GM12892 (cell line): ENCODE results near the gene SHLD1.
A peak's percentile ranks its signal among the peaks of the same experiment; 100 is the strongest.
"Not testable (repeated sequence)": the region's sequence is repeated elsewhere in the genome, so short reads cannot be mapped to it uniquely, and the experiment has no call there.

ENCODE experiments used
- DNase-seq: peaks from one replicate; pipeline ENCODE4 v3.0.0; 2011; ENCODE audit not compliant: insufficient read length
- FAIRE-seq: peaks from 2 replicates; lab custom pipeline; 2011; peaks lifted over from hg19 to GRCh38; lab: Jason Lieb, UNC
- POLR2A ChIP-seq: IDR thresholded peaks from 2 replicates; pipeline ENCODE4 v1.6.1; 2011; ENCODE audit warnings: low read depth, low read length, control low read depth
- POLR2AphosphoS5 ChIP-seq: IDR thresholded peaks from 2 replicates; pipeline ENCODE4 v1.6.1; 2011; ENCODE audit warnings: low read depth, low read length, control low read depth
- TAF1 ChIP-seq: IDR thresholded peaks from 2 replicates; pipeline ENCODE4 v1.6.1; 2011; ENCODE audit warnings: low read depth, mild to moderate bottlenecking, control low read depth, low read length, borderline replicate concordance

SHLD1 gene

GRCh38 chr20:5786930-5787795 lies 37.0 kb downstream of the SHLD1 start:
- TF ChIP-seq POLR2A (no peak), TAF1 (no peak), POLR2AphosphoS5 (no peak)
- FAIRE-seq = no peak
- DNase-seq = no peak

GRCh38 chr20:5787796-5788165 lies 37.6 kb downstream of the SHLD1 start:
- TF ChIP-seq POLR2AphosphoS5 = no peak
- TF ChIP-seq TAF1 = no peak
- no peak for TF ChIP-seq POLR2A
- no peak for FAIRE-seq
- DNase-seq = no peak

- FAIRE-seq (peak; percentile 66), DNase-seq (peak; percentile 52)
- TF ChIP-seq TAF1 (no peak), POLR2AphosphoS5 (no peak), POLR2A (no peak)
These were observed 38.2 kb downstream of the SHLD1 start for GRCh38 chr20:5788385-5788895.

GRCh38 chr20:5789827-5790226 lies 39.6 kb downstream of the SHLD1 start:
- FAIRE-seq (no peak), DNase-seq (no peak)
- TF ChIP-seq POLR2AphosphoS5 (no peak), TAF1 (no peak)

GRCh38 chr20:5793916-5794315 lies 43.7 kb downstream of the SHLD1 start:
- FAIRE-seq (no peak), DNase-seq (no peak)
- no peak for TF ChIP-seq POLR2AphosphoS5
- TF ChIP-seq POLR2A = no peak
- no peak for TF ChIP-seq TAF1

GRCh38 chr20:5796331-5797040 lies 46.3 kb downstream of the SHLD1 start:
- TF ChIP-seq TAF1 (no peak), POLR2A (no peak)
- FAIRE-seq (no peak), DNase-seq (no peak)

GRCh38 chr20:5797165-5797564 lies 47.0 kb downstream of the SHLD1 start:
- FAIRE-seq (no peak), DNase-seq (no peak)
- TF ChIP-seq TAF1 (no peak), POLR2A (no peak), POLR2AphosphoS5 (no peak)

GRCh38 chr20:5797843-5798462 lies 47.8 kb downstream of the SHLD1 start:
- FAIRE-seq (peak; percentile 95), DNase-seq (peak; percentile 36)
- TF ChIP-seq TAF1 (no peak), POLR2A (no peak), POLR2AphosphoS5 (no peak)

- DNase-seq, FAIRE-seq: not testable (repeated sequence)
These were observed 53.6 kb downstream of the SHLD1 start for GRCh38 chr20:5803754-5804303.

GRCh38 chr20:5806457-5807263 lies 56.5 kb downstream of the SHLD1 start:
- no peak for FAIRE-seq
- TF ChIP-seq TAF1 = no peak
- no peak for TF ChIP-seq POLR2AphosphoS5
- TF ChIP-seq POLR2A = no peak
- DNase-seq = no peak

- FAIRE-seq = no peak
- DNase-seq = no peak
- TF ChIP-seq POLR2AphosphoS5 = no peak
- TF ChIP-seq TAF1 = no peak
- no peak for TF ChIP-seq POLR2A
These were observed 57.2 kb downstream of the SHLD1 start for GRCh38 chr20:5807431-5807830.
